ENCODE results near the gene HHATL.

Gene HHATL

DNA sequence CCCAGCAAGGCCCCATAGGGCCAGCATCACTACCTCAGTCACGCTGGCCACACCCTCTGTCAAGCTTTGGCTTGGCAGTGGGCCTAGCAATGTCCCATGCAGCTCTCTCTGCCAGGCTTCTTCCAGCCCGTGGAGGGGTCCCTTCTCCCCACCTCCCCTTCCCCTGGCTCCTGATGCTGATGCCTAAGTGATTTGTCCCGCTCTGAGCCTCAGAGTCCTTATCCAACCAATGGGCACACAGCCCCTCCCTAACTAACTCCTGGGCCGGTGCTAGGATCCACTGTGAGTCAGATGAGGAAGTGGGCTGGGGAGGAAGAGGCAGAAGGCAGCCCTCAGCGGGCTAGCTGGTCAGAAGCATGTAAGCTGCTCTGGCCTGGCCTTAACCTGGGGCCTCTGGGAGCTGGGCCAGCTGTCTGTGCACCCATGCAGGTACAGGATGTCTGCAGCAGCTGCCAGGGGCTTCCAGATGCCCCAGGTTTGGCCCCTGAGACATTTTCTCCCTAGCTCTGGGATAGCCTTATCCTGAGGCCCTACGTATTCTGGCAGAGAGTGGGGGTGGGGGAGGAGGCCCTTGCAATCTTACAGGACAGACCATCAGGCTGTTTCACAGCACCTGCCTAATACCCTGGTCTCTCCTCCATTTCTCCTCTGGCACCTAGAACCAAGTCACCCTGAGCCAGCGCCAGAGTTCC is 49.8 kb downstream of the HHATL start:
- DNase-seq (ENCODE audit: low read depth in 2 of 2), result no peak

DNA sequence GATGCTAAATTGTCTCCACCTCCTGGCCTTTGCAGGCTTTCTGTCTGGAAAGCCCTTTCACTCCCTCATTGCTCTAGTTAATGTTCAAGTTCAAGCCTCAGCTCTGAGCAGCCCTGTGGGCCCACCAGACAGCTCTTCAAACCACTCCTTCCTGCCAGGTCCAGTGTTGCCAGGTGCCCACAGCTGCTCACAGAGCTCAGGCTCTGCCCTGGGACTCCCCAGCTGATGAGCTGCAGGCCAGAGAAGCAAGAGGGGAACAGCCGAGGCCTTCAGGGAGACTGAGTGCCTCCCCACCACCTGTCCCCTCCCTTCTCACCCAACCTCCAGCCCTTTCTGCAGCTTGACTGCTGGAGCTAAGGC is 50.4 kb downstream of the HHATL start:
- DNase-seq (ENCODE audit: low read depth in 2 of 2), result no peak

DNA sequence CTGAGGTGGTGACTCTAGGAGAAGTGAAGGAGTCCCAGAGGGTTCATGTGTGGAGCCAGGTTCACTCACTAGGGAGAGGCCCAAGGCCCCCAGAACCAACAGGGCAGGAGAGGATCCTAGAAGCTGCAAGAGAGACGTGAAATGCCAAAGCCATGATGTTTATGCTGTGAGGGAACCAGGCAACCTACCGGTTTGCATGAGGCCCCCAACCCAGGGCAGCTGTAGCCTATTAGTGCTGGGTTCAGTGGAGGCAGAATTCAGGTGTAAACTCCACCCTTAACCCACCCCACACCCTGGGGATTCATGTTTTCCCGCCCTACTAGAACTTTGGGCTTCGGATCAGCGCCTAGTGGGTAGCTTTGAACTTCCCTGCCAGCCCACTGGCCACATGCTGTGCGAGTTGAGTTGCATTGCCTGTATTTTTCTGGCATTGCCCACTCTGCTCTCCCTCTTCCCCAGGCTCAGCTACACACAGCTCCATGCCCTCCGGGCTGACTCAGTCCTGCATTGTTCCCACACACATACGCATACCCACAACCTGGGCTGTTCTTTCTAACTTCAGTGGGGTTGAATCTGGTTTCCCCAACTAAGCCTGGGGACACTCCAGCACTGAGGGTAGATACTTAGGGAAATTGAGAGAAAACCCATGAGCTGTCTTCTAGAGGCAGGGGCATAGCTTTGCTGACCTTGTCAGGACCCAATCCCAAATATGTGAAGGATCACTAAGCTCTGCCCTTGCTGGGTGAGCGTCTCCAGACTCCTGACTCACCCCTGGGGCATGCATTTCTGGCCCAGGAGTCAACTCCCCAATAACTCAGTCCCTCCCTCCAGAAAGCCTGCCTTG is 51.1 kb downstream of the HHATL start:
- no peak for DNase-seq (ENCODE audit: low read depth in 2 of 2)

DNA sequence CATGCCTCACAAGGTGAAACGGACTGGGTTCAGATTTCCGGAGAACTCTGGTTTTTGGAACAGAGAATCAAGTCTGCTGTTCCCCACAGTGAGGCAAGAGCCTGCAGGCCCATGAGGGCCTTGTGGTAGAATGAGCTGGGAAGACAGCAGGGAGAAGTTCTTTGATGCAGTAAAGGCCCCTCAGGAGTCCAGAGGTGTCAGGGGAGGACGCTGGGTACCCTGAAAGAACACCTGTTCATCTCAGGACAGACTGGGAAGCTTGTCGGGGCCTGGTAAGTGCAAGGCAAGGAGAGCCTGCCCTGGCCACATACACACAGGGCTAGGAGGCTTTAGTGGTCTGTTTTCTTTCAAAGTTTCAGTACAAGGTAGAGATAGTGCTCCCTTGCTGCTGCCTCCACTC is 52.8 kb downstream of the HHATL start:
- no peak for DNase-seq (ENCODE audit: low read depth in 2 of 2)

DNA sequence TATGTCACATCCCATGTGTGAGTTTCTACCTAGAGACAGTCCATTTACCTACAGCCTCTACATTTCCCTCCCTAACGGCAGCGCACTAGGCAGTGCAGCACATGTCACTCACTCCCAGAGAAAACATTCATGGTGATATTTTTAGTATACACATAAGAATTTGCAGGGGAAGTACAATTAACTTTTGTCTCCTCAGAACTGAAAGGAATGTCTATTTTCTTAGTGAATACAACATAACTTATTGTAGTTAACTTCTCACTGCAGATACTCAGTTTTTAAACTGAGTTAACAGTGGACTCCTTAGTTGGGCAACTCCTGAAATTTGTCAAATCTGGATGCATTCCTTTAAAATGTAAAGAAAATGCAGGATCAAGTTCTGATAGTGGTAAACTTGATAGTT is 53.6 kb downstream of the HHATL start:
- no peak for DNase-seq (ENCODE audit: low read depth in 2 of 2)

DNA sequence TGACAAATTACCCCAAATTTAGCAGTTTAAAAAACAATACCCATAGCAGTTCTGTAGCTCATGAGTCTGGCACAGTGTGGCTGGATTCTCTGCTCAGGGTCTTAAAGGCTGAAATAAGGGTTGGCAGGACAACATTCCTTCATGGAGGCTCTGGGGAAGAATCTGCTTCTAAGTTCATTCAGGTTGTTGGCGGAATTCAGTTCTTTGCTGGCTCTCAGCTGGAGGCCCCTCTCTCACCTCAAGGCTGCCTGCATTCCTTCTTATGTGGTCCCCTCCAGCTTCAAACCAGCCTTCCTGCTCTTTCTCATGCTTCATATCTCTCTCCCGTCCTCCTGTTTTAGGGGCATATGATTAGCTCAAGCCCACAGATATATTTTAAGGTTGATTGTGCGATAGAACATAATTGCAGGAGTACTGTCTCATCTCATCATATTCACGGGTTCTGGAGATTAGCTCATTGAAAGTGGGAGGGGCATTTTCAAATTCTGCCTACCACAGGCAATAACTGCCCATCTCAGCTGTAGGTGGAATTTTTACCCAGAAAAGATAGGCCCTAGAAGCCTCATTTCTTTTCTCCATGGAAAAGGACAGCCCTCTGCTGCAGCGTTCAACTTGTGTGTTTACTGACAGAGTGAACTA is 54.7 kb downstream of the HHATL start:
- no peak for DNase-seq (ENCODE audit: low read depth in 2 of 2)
